GM13977 (cell line): Measurements from ENCODE around the gene RASGRF2.

Source experiments
- DNase-seq: peaks from one replicate; pipeline ENCODE4 v3.0.0; 2012; ENCODE audit warnings: low spot score
- CTCF ChIP-seq: IDR thresholded peaks from 2 replicates; pipeline ENCODE4 v1.5.1; 2012; ENCODE audit warnings: mild to moderate bottlenecking, control low read depth; ENCODE audit not compliant: insufficient read depth; ENCODE audit errors: extremely low read depth, missing control alignments
- in situ Hi-C: fragments of 300-500 bp; cut with MboI; formaldehyde crosslinking; loops from one replicate; pipeline ENCODE4 v1.12.0; 2022; ENCODE audit warnings: low sequenced_read_pairs, low pct_unique_long_range_greater_than_20kb, mixed read lengths, inconsistent platforms; ENCODE audit not compliant: unreplicated experiment

RASGRF2 gene

GRCh38 chr5:81202655-81203054 lies 242.5 kb downstream of the RASGRF2 start:
- in situ Hi-C loops, result no loop called here
- DNase-seq, result no peak
- TF ChIP-seq CTCF, result no peak

- in situ Hi-C loops, result no loop called here
- TF ChIP-seq CTCF, result no peak
Observed at GRCh38 chr5:81203729-81204128, 243.6 kb downstream of the RASGRF2 start.

GRCh38 chr5:81204205-81204604 lies 244.0 kb downstream of the RASGRF2 start:
- DNase-seq, result no peak
- no peak for TF ChIP-seq CTCF
- in situ Hi-C loops, result no loop called here

More at GRCh38 chr5:81203729-81204128, 243.6 kb downstream of the RASGRF2 start:
- DNase-seq, result no peak

- in situ Hi-C loops, result no loop called here
- no peak for TF ChIP-seq CTCF
- DNase-seq, result no peak
Observed at GRCh38 chr5:81205058-81205457, 244.9 kb downstream of the RASGRF2 start.

- in situ Hi-C loops, result no loop called here
- no peak for DNase-seq
Observed at GRCh38 chr5:81207009-81207408, 246.8 kb downstream of the RASGRF2 start.

GRCh38 chr5:81208904-81209303 lies 248.7 kb downstream of the RASGRF2 start:
- no peak for DNase-seq
- TF ChIP-seq CTCF, result no peak
- in situ Hi-C loops, result no loop called here

More at GRCh38 chr5:81207009-81207408, 246.8 kb downstream of the RASGRF2 start:
- peak; percentile 15 for TF ChIP-seq CTCF

- in situ Hi-C loops, result no loop called here
- TF ChIP-seq CTCF, result no peak
- no peak for DNase-seq
Observed at GRCh38 chr5:81209386-81209785, 249.2 kb downstream of the RASGRF2 start.
